Ovary (tissue), 3 donors: ENCODE measurements around the gene ARID1B.

Source experiments
- CTCF ChIP-seq, 3 donors: fragments of 450-650 bp in 2 of 3; fragments of 200-600 bp in 1 of 3; IDR thresholded peaks; one replicate each; pipeline versions ENCODE4 v1.5.1 to v1.8.0; 2016 to 2022; ENCODE audit warnings: antibody characterized with exemption in 3 of 3, mild to moderate bottlenecking in 1 of 3
- EP300 ChIP-seq: sonication (generic); formaldehyde crosslinking; IDR thresholded peaks from one replicate; pipeline ENCODE4 v1.6.1; 2017; ENCODE audit warnings: antibody characterized with exemption
- POLR2A ChIP-seq: fragments of 450-650 bp; IDR thresholded peaks from one replicate; pipeline ENCODE4 v1.6.1; 2017; ENCODE audit warnings: antibody characterized with exemption, mild to moderate bottlenecking, moderate library complexity
- donor health status: DM: no; HTN: no; CAD: no.

- TF ChIP-seq CTCF (IDR thresholded peaks at IDR 0.05) (no peak), POLR2A (no peak), EP300 (no peak)
Measured at GRCh38 chr6:156859686-156860085, 82.5 kb downstream of the ARID1B start.
